HFF-Myc (cell line): ENCODE measurements around the gene CCDC148.

Experiments
- DNase-seq: peaks from one replicate; pipeline ENCODE4 v3.0.0-alpha.2; 2011; ENCODE audit warnings: low read depth; ENCODE audit errors: extremely low read depth
- H3K4me3 ChIP-seq: replicated peaks from 2 replicates; pipeline ENCODE4 v1.5.1; 2011; ENCODE audit warnings: low read depth, mild to moderate bottlenecking, control low read depth, low read length
- CTCF ChIP-seq: IDR thresholded peaks from 2 replicates; pipeline ENCODE4 v1.5.1; 2012; ENCODE audit warnings: mild to moderate bottlenecking, low read depth, low read length, control low read depth; ENCODE audit errors: missing control alignments

CCDC148 gene

GRCh38 chr2:158184001-158184400, 272.6 kb downstream of the CCDC148 start:
- H3K4me3 ChIP-seq, result no peak overlapping the region
- DNase-seq, result no peak
- no peak for TF ChIP-seq CTCF

- no peak overlapping the region for H3K4me3 ChIP-seq
- no peak for DNase-seq
- no peak for TF ChIP-seq CTCF
These were observed 273.8 kb downstream of the CCDC148 start for GRCh38 chr2:158182676-158183295.

- TF ChIP-seq CTCF, result no peak
These were observed 275.4 kb downstream of the CCDC148 start for GRCh38 chr2:158181171-158181570.

GRCh38 chr2:158179660-158180059, 276.9 kb downstream of the CCDC148 start:
- H3K4me3 ChIP-seq, result no peak overlapping the region
- TF ChIP-seq CTCF, result no peak
- DNase-seq, result no peak

More at GRCh38 chr2:158181171-158181570, 275.4 kb downstream of the CCDC148 start:
- no peak for DNase-seq
- no peak overlapping the region for H3K4me3 ChIP-seq

GRCh38 chr2:158178646-158179045, 277.9 kb downstream of the CCDC148 start:
- peak; percentile 37 for DNase-seq
- no peak overlapping the region for H3K4me3 ChIP-seq
- TF ChIP-seq CTCF, result no peak

GRCh38 chr2:158174956-158175355, 281.6 kb downstream of the CCDC148 start:
- no peak for TF ChIP-seq CTCF
- no peak for DNase-seq
- H3K4me3 ChIP-seq, result no peak overlapping the region

GRCh38 chr2:158174495-158174894, 282.1 kb downstream of the CCDC148 start:
- H3K4me3 ChIP-seq, result no peak overlapping the region
- TF ChIP-seq CTCF, result no peak
- DNase-seq, result no peak
